Measurements from ENCODE around the gene DHRS1. TPM values are rescaled to one million over a fixed set of nuclear protein-coding genes. Genes with fewer than 3 reads are reported as not detected.

The DHRS1 gene
- total RNA-seq = 10.6 and 16.7 TPM in 2 replicates

- peak; percentile 95 for DNase-seq
These were observed at the start of gene DHRS1, which contains the start of gene NOP9 for GRCh38 chr14:24299255-24300191. DHRS1 (minus strand) TSS chr14:24299780; CDS start chr14:24299106, 674 bp downstream. NOP9 (plus strand) TSS chr14:24299850; CDS start chr14:24299955, 105 bp downstream.

GRCh38 chr14:24348186-24348585, 48.6 kb upstream of the DHRS1 start:
- DNase-seq = no peak

- no peak for DNase-seq
These were observed 47.6 kb upstream of the DHRS1 start for GRCh38 chr14:24347134-24347533.

- DNase-seq = no peak
These were observed 44.4 kb upstream of the DHRS1 start for GRCh38 chr14:24343795-24344660.

- DNase-seq = no peak
These were observed 43.3 kb upstream of the DHRS1 start for GRCh38 chr14:24342889-24343288.

GRCh38 chr14:24340606-24341005, 41.0 kb upstream of the DHRS1 start:
- DNase-seq = no peak

- peak; percentile 32 for DNase-seq
These were observed 39.9 kb upstream of the DHRS1 start, which contains the start of gene RIPK3 for GRCh38 chr14:24339284-24340151. RIPK3 (minus strand) TSS chr14:24339991; CDS start chr14:24339826, 165 bp downstream.

- no peak for DNase-seq
These were observed 39.3 kb upstream of the DHRS1 start for GRCh38 chr14:24338843-24339242.

GRCh38 chr14:24337824-24338175, 38.2 kb upstream of the DHRS1 start:
- DNase-seq = no peak

GRCh38 chr14:24337144-24337823, 37.7 kb upstream of the DHRS1 start:
- DNase-seq = no peak

- DNase-seq = peak; percentile 47
These were observed 36.0 kb upstream of the DHRS1 start for GRCh38 chr14:24335461-24336171.

- DNase-seq = peak; percentile 61
These were observed 35.1 kb upstream of the DHRS1 start, which contains the start of gene ADCY4 for GRCh38 chr14:24334431-24335291. ADCY4 (minus strand) TSS chr14:24335071; CDS start chr14:24334652, 419 bp downstream.

GRCh38 chr14:24332268-24332993, 32.9 kb upstream of the DHRS1 start:
- DNase-seq = peak; percentile 73

GRCh38 chr14:24331731-24332267, 32.2 kb upstream of the DHRS1 start:
- DNase-seq = no peak

- no peak for DNase-seq
These were observed 31.5 kb upstream of the DHRS1 start for GRCh38 chr14:24330973-24331674.

- DNase-seq = no peak
These were observed 30.2 kb upstream of the DHRS1 start for GRCh38 chr14:24329736-24330135.

- no peak for DNase-seq
These were observed 29.6 kb upstream of the DHRS1 start for GRCh38 chr14:24329073-24329663.

- DNase-seq = peak; percentile 54
These were observed 28.3 kb upstream of the DHRS1 start for GRCh38 chr14:24327914-24328313.

Measured in dermis blood vessel endothelial cell (primary cell).